Fibroblast of the aortic adventitia (primary cell): ENCODE results near the gene DUSP15. TPM values are rescaled to one million over a fixed set of nuclear protein-coding genes. Genes with fewer than 3 reads are reported as not detected.

Source experiments
- DNase-seq: peaks from one replicate; pipeline ENCODE4 v3.0.0-alpha.2; 2010; ENCODE audit warnings: low read depth
- H3K4me3 ChIP-seq: 2 replicates; pipeline ENCODE4 v1.5.1; 2011; ENCODE audit warnings: low read depth, mild to moderate bottlenecking, control low read depth, low read length, moderate library complexity
- CTCF ChIP-seq: IDR thresholded peaks from 2 replicates; pipeline ENCODE4 v1.5.1; 2011; ENCODE audit warnings: mild to moderate bottlenecking, low read length, control low read depth, inconsistent platforms; ENCODE audit not compliant: insufficient read depth
- total RNA-seq: library from RNA; depleted of rRNA; stranded (reverse); fragments of >200 nt; gene quantifications from 2 replicates; pipeline ENCODE4 v1.2.3, GENCODE V29; 2012; ENCODE audit warnings: low replicate concordance

DUSP15 gene
- total RNA-seq, 1 donor: 9.9 TPM

- no peak overlapping the region for H3K4me3 ChIP-seq
- TF ChIP-seq CTCF: no peak
- peak; percentile 81 for DNase-seq
These were observed 24.8 kb upstream of the DUSP15 start for GRCh38 chr20:31894980-31895675.

GRCh38 chr20:31890646-31891045, 20.3 kb upstream of the DUSP15 start:
- TF ChIP-seq CTCF: no peak
- DNase-seq: no peak
- no peak overlapping the region for H3K4me3 ChIP-seq

- no peak for TF ChIP-seq CTCF
- no peak for DNase-seq
- H3K4me3 ChIP-seq: no peak overlapping the region
These were observed 13.5 kb upstream of the DUSP15 start for GRCh38 chr20:31883829-31884228.

- no peak for DNase-seq
- H3K4me3 ChIP-seq: no peak overlapping the region
- no peak for TF ChIP-seq CTCF
These were observed 11.6 kb upstream of the DUSP15 start for GRCh38 chr20:31881945-31882344.

- peak overlapping the region; percentile 79 for H3K4me3 ChIP-seq
- TF ChIP-seq CTCF: peak; percentile 9
- DNase-seq: peak; percentile 92
These were observed 9.0 kb upstream of the DUSP15 start for GRCh38 chr20:31879143-31879987.

- no peak for TF ChIP-seq CTCF
- DNase-seq: no peak
- no peak overlapping the region for H3K4me3 ChIP-seq
These were observed 7.4 kb upstream of the DUSP15 start for GRCh38 chr20:31877684-31878083.
